RWPE2 (cell line): ENCODE results near the gene FHIT.

Experiments used
- ATAC-seq: fragments of 200-7000 bp; cut with Tn5 transposase; 3 replicates; pipeline ENCODE4 v1.9.1; 2021; ENCODE audit warnings: low read depth
- DNase-seq: peaks from one replicate; pipeline ENCODE4 v3.0.0-alpha.2; 2020; ENCODE audit warnings: low spot score
- H3K27ac ChIP-seq: fragments of 450-650 bp; 2 replicates; pipeline ENCODE4 v1.5.1; 2017; ENCODE audit warnings: mild to moderate bottlenecking; ENCODE audit not compliant: poor library complexity, severe bottlenecking
- H3K27me3 ChIP-seq: fragments of 250-450 bp; sonication (Bioruptor Pico); 2 replicates; pipeline ENCODE4 v1.5.1; 2021; ENCODE audit warnings: mild to moderate bottlenecking, moderate library complexity; ENCODE audit not compliant: insufficient read depth, poor library complexity, severe bottlenecking
- H3K36me3 ChIP-seq: fragments of 250-450 bp; sonication (Bioruptor Pico); 2 replicates; pipeline ENCODE4 v1.5.1; 2020; ENCODE audit warnings: low read depth, mild to moderate bottlenecking, moderate library complexity
- H3K4me1 ChIP-seq: fragments of 250-450 bp; sonication (Bioruptor Pico); 2 replicates; pipeline ENCODE4 v1.5.1; 2021; ENCODE audit warnings: mild to moderate bottlenecking, moderate library complexity; ENCODE audit not compliant: insufficient read depth, poor library complexity, severe bottlenecking
- H3K4me3 ChIP-seq: fragments of 250-450 bp; sonication (Bioruptor Pico); 2 replicates; pipeline ENCODE4 v1.5.1; 2021; ENCODE audit warnings: mild to moderate bottlenecking, moderate library complexity; ENCODE audit not compliant: severe bottlenecking
- H3K9me3 ChIP-seq: fragments of 250-450 bp; sonication (Bioruptor Pico); 2 replicates; pipeline ENCODE4 v1.5.1; 2021; ENCODE audit warnings: mild to moderate bottlenecking, moderate library complexity; ENCODE audit not compliant: severe bottlenecking
- TF ChIP-seq, protein P1 (sequence below): fragments of 450-650 bp; IDR thresholded peaks from one replicate; pipeline ENCODE4 v1.5.1; 2017; ENCODE audit warnings: mild to moderate bottlenecking, moderate library complexity; ENCODE audit not compliant: poor library complexity, severe bottlenecking

The FHIT gene

DNA sequence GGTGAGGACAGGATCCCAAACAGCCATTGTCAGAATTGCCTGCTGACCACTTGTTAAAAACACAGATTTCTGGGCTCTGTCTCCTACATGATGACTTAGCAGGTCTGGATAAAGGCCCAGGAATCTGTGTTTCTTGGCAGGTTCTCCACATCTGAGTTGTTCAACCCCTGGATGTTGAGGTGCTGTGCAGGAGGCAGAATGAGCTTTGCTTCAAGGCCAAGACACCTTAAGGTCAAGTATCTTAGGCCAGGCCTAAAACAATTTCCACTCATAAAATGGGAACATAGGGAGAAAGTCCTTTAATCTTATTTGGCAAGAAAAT, 1522.7 kb downstream of the FHIT start:
- no peak for DNase-seq
- no peaks in the 10 kb centered on the region for H3K36me3 ChIP-seq
- no peaks in the 10 kb centered on the region for H3K9me3 ChIP-seq
- no peak for ATAC-seq
- H3K27me3 ChIP-seq, result no peaks in the 10 kb centered on the region
- TF ChIP-seq, protein P1, sequence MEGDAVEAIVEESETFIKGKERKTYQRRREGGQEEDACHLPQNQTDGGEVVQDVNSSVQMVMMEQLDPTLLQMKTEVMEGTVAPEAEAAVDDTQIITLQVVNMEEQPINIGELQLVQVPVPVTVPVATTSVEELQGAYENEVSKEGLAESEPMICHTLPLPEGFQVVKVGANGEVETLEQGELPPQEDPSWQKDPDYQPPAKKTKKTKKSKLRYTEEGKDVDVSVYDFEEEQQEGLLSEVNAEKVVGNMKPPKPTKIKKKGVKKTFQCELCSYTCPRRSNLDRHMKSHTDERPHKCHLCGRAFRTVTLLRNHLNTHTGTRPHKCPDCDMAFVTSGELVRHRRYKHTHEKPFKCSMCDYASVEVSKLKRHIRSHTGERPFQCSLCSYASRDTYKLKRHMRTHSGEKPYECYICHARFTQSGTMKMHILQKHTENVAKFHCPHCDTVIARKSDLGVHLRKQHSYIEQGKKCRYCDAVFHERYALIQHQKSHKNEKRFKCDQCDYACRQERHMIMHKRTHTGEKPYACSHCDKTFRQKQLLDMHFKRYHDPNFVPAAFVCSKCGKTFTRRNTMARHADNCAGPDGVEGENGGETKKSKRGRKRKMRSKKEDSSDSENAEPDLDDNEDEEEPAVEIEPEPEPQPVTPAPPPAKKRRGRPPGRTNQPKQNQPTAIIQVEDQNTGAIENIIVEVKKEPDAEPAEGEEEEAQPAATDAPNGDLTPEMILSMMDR, result no peak
- H3K4me1 ChIP-seq, result no peaks in the 10 kb centered on the region
- H3K4me3 ChIP-seq, result no peak overlapping the region
- no peak overlapping the region for H3K27ac ChIP-seq

DNA sequence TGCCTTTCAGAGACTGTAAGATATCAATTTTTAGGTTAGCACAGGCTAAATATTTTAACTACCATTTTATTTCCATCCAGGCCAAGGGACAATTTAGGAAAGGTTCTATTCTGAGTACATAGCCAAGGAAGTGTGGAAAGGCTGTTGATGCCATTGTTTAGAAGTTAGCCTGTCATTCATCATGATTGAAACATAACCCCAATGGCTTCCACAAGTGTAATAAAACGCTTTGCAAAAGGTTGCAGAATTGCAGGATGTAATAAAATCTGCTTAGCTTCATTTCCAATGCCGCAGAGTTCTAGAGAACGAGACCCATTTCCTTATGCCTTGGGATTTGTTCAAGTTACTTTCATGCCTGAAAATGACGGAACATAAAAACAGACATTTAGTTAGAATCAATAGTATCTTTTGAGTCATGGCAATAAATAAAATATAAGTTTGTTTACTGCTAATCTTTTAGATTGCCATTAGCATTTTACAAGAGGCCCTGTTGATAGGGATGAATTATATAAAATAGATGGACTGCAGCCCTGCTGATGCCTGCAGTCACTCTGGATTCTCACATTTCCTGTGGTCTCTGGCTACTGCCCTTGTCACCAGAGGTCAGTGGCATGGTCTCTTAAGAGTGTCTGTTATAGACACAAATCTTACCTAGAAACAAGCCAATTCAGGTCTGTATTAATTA, 1523.2 kb downstream of the FHIT start:
- Histone ChIP-seq H3K4me1 (no peaks in the 10 kb centered on the region), H3K4me3 (no peak overlapping the region), H3K36me3 (no peaks in the 10 kb centered on the region), H3K27ac (no peak overlapping the region), H3K9me3 (no peaks in the 10 kb centered on the region), H3K27me3 (no peaks in the 10 kb centered on the region)
- TF ChIP-seq, protein P1, result no peak
- DNase-seq, result no peak
- no peak for ATAC-seq

DNA sequence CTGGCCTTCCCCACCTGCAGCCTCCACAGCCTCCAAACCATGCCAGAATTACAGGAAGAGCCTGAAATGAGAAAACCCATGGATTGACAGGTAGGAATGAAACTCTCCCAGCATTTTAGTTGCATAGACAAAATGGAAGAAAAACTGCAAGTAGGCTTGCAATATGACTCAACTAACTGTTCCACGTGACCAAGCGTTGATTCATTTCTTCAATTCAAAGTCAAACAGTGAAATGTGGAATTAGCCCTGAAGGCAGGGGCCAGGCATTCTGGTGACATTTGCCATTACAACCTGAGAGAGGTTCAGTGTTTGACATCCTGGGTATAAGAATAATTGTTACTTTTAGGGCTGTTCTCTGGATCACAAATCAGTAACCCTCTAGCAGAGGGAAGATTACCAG, 1525.0 kb downstream of the FHIT start:
- Histone ChIP-seq H3K4me3 (no peak overlapping the region), H3K9me3 (no peaks in the 10 kb centered on the region), H3K4me1 (no peaks in the 10 kb centered on the region), H3K36me3 (no peaks in the 10 kb centered on the region), H3K27ac (no peak overlapping the region), H3K27me3 (no peaks in the 10 kb centered on the region)
- ATAC-seq (no peak), DNase-seq (no peak)
- TF ChIP-seq, protein P1, result no peak

GRCh38 chr3:59717679-59718205, 1533.5 kb downstream of the FHIT start:
- ATAC-seq, result no peak
- no peak for DNase-seq
- H3K36me3 ChIP-seq, result no peaks in the 10 kb centered on the region
- no peaks in the 10 kb centered on the region for H3K9me3 ChIP-seq
- TF ChIP-seq, protein P1, result no peak
- no peak overlapping the region for H3K27ac ChIP-seq
- H3K27me3 ChIP-seq, result no peaks in the 10 kb centered on the region
- H3K4me3 ChIP-seq, result no peak overlapping the region
- no peaks in the 10 kb centered on the region for H3K4me1 ChIP-seq

DNA sequence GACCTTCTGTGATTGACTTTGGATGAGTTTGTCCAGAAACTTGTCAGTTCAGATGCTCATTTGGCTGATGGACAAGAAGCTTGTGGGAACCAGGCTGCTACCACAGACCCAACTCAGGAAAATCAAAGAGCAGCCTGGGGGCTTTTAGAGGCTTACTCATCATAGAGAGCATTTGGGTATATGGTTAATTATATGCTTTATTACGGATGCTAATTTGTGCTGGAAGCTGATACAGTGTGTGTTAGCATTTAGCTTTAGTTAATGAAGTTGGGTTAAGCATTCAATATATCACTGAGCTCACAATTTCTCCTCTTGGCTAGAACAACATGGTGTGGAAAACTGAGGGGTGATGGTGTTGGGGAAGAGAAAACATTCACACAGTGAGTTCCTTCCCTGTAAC, 1537.2 kb downstream of the FHIT start:
- no peak overlapping the region for H3K4me3 ChIP-seq
- TF ChIP-seq, protein P1, result no peak
- H3K27me3 ChIP-seq, result peaks cover 3% of the 10 kb centered on the region
- DNase-seq (no peak), ATAC-seq (no peak)
- H3K4me1 ChIP-seq, result no peaks in the 10 kb centered on the region
- H3K9me3 ChIP-seq, result no peaks in the 10 kb centered on the region
- H3K36me3 ChIP-seq, result no peaks in the 10 kb centered on the region
- H3K27ac ChIP-seq, result no peak overlapping the region
